ENCODE data around the gene NFKBIZ.

DNA sequence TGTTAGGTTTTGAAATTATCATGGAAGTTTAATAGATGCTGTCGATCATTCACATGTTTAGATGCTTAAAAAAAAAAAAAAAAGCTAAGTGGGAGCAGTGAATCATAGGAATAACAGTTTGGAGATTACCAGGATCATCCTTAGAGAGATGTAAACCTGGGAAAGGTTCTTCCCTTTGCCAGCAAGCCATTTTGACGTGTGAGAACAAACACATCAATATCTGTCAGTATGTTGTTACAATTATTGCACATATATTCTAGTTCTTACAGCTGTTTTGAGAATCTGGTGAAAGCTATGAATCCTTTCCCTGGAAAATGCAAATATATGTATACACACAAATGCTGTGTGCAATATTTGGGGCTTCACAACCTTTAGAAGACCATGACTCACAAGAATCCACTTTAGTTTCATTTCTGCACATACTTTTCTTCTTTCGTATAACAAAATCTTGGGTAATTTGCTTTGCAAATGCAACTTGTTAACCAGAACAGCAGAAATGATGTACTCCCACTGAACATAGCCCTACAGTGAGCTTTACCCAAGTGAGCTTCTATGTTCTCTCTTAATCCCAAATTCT, 12.0 kb downstream of the NFKBIZ start:
- no peak for TF ChIP-seq POLR2A (IDR thresholded peaks at IDR 0.05; ENCODE audit: low read length)
- TF ChIP-seq GATA1 (IDR thresholded peaks at IDR 0.05; ENCODE audit: low read depth, low read length) = no peak

Measured in erythroblast (primary cell).